GM19239 (cell line): ENCODE measurements around the gene SPP2.

ENCODE experiments used
- DNase-seq: peaks from one replicate; pipeline ENCODE4 v3.0.0; 2011; ENCODE audit warnings: low spot score; ENCODE audit not compliant: insufficient read length
- FAIRE-seq: peaks from 2 replicates; lab custom pipeline; 2011; peaks lifted over from hg19 to GRCh38; lab: Jason Lieb, UNC

SPP2 gene

DNA sequence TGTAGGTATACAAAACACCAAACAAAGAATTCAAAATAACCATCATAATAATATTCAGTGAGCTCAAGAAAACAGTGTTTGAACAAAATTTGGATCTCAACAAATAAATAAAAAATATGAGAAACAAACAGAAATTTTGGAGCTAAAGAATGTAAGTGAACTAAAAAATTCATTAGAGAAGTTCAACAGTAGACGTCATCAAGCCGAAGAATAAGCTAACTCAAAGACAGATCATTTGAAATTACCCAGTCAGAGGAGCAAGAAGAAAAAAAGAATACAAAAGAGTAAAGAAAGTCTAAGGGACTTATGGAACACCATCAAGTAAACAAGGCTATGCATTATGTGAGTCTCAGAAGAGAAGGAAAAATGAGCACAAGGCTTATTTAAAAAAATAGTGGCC, 16.6 kb upstream of the SPP2 start:
- DNase-seq (no peak), FAIRE-seq (no peak)

DNA sequence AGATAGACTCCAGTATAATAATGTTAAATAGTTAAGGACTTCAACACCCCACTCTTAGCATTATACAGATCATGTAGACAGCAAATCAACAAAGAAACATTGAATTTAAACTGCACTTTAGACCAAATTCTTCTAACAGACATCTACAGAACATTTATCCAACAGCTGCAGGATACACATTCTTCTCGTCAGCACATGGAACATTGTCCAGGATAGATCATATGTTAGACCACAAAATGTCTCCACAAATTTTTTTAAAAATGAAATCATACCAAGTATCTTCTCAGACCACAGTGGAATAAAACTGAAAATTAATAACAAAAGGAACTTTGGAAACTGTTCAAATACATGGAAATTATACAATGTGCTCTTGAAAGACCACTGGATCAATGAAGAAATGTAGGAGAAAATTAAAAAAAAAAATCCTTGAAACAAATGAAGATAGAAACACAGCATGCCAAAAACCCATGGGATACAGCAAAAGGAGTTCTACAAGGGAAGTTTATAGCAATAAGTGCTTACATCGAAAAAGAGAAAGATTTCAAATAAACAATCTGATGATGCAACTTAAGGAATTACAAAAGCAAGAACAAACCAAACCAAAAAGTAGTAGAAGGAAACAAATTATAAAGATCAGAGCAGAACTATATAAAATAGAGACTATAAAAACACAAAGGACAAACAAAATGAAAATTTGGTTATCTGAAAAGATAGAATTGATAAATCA, 12.3 kb upstream of the SPP2 start:
- DNase-seq (no peak), FAIRE-seq (no peak)

DNA sequence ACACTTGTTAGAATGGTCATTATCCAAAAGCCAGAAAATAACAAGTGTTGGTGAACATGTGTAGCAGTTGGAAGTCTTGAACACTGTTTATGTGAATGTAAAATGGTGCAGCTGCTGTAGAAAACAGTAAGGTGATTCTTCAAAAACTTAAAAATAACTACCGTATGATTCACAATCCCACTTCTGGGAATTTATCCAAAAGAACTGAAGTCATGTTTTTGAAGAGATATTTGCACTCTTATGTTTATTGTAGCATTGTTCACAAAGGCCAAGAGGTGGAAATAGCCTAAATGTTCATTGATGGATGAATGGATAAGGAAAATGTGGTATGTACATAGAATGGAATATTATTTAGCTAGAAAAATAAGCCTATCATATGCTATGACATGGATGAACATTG, 6.3 kb upstream of the SPP2 start:
- no peak for FAIRE-seq
- no peak for DNase-seq

DNA sequence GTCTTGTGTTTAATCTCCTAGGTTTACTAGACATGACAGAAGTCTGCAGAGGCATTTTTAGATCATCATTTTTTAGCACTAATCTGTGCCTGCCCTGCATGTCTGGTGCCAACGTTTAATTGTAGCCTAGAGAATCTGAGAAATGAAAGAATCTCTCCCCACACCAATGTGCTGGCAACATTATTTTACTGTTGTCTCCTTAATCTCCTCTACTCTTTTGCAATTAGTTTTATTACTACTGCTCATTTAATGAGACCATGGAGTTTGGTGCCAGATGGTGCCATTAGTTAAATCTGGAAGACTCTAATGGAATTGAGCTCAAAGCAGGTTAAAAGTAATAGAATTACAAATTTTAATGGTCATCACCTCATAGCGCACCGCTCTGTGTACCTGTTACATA, 4.0 kb upstream of the SPP2 start:
- no peak for FAIRE-seq
- DNase-seq, result no peak

DNA sequence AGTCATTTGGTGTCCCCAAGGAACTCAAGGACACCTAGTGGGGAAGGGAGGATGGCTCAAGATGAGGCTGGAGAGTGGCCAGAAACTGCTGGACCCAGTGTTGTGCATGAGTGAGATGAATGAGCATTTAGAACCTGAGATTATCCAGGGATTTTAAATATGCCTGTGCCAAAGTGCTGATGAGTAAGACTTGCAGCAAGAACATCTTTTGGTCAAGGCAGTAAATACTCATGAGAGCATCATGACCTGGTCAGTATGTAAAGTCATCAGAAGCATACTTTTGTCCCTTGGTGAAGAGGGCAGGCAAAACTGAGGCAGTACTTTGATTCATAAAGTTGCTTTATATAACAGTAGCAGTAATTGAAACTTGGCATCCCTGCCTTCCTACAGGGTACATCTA, 3.1 kb upstream of the SPP2 start:
- FAIRE-seq (no peak), DNase-seq (no peak)

DNA sequence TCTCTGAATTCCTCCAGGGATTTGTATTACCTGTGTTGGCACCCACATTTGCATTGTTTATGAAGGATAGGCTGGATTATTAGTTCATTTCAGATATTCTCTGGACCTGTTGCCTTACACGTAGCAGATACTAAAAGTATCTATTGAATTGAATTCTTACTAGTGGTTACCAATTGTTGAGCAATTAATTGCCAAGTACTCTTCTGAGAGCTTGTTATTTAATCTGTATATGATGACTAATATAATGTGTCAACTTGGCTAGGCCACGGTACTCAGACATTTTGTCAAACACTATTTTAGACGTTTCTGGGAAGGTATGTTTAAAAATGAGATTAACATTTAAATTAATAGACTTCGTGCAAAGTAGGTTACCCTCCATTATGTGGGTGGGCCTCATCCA, 2.5 kb upstream of the SPP2 start:
- FAIRE-seq, result no peak
- DNase-seq, result no peak

DNA sequence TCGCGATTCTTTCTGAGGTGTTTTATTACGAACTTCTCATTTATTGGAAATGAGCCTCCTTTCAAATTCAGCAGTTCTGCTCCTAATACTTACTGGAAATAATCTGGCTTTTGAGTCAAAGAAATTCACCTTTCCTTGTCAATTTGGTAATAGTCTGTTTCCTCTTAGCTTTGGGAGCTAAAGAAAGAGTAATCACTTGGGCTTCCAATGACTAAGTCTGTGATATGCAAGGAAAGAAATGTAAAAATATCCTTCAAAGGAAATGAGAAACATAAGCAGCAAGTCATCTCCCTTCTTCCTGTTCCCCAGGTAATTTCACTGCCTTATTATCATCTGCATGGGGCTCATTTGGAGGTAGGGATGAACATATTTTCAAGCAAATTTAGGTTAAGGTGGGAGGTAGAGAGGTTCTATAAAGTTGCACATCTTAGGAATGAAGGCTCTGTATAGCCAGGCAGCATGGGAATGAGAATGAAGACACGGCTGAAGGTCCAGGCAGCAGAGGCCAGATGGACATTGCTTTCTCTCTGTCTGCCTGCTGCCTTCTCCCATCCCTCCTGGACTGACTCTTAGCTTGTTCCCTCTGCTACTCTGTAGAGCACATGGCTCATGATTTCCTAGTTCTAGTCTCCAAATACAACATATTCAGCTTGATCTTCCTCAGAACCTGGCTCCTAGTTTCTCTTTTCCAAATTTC, 1.0 kb downstream of the SPP2 start:
- FAIRE-seq, result no peak
- DNase-seq, result no peak

DNA sequence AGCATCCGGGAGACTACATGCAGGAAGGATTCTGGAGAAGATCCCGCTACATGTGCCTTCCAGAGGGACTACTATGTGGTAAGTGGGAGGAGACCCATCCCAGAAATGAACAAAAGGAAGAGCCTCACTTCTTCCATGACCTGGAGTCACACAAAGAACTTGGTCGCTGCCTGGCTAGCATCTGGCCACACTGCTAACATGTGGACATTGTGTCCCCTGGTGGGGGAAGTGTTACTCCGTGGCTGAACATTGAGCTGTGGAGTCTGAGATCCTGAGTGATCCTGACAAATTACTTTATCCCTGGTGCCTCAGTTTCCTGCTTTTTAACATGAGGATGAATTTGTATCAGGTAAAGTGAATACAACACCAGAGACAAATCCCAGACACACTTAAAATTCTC, 8.4 kb downstream of the SPP2 start:
- FAIRE-seq (no peak), DNase-seq (no peak)

DNA sequence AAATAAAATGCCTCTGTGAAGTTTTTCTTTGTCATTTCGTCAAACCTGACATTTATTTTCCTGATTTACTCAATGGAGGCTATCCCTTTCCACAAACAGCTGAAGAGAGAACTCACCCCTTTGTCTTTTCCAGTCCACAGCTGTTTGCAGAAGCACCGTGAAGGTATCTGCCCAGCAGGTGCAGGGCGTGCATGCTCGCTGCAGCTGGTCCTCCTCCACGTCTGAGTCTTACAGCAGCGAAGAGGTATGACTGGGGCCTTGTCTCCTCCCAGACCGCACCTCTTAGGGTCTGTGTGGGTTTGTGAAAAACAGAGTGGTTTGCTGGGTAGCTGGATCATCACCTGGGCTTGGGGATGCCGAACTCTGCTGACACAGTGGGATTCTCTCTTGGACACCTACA, 9.7 kb downstream of the SPP2 start:
- no peak for DNase-seq

DNA sequence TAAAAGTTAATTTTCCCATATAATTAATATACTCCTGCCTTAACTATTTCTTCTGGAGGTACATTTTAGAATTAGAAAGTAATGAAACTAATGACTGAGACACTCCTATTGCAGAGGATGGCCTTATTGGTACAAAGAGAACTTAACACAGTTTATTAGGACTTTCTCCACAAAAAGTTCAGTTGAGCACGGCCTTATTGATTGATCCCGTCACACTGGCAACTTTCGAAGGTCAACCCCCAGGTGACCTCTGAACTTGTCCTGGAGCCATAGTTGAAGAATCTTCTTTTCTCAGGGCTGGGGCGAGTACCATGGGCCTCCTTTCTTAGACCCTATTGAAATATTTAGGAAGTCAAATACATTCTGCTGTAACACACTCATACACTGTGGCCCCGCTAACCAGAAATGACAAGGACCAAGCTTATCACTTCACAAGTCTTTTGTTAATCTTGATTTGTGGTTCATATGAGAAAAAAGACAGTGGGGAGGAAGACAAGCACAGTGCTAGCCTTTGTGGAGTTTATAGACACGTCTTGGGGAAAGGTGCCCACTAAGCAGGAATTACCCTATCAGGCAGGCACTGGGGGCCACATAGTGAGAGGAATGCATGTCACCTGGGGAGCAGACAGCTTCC, 11.2 kb downstream of the SPP2 start:
- DNase-seq, result no peak
- FAIRE-seq, result no peak

More for the DNA sequence above, 9.7 kb downstream of the SPP2 start:
- FAIRE-seq, result no peak

DNA sequence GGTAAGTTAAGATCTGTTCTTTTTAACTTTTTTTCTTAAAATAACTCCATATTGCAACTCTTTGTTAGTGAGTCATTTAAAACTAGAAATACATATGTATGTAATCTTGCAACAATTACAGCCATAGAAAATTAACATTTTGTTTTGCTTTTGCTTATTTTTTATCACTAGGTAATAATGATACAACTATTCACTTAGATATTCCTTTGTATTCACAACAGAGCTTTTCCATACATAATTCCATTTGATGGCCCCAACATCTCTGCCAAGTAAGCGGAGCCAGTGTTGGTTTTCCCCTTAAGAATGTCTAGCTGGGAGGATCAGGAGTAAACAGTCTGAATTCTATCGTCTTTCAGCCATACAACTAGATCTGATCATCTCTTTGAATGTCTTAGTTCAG, 16.1 kb downstream of the SPP2 start:
- FAIRE-seq, result no peak
- DNase-seq, result no peak

DNA sequence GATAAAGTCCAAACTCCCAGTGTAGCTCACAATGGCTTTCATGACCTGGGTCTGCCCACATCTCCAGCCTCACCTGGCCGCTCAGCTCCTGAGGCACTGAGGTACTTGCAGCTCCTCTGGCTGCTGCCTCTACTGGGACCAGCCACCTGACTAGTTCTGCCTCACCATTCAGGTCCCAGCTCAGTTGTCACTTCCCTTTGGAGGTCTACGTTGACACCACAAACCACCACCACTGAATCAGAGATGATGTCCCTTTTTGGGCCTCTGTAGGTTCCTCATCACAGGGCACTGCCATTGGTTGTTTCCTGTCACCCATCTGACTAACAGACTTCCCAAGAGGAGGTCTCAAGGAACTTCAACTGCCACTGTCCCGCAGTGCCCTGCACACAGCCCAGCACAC, 21.2 kb downstream of the SPP2 start:
- DNase-seq (no peak), FAIRE-seq (no peak)

DNA sequence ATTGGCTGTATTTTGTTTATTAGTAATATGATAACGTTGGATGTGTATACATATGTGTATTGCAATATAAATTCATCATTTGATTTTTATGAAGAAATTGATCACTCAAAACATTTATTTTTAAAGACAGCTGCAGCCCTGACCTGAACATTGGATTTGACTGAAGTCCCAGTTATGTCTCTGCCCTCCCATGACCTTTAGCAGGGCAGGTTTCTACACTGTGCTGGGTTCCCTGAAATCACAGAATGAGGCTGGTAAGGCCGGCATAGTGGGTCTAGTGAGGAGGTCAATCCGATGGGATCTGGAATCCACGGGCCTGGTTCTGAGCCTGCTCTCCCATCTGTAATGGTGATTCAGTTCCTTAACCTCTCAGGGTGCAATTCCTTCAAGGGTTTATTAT, 22.0 kb downstream of the SPP2 start:
- DNase-seq (no peak), FAIRE-seq (no peak)

DNA sequence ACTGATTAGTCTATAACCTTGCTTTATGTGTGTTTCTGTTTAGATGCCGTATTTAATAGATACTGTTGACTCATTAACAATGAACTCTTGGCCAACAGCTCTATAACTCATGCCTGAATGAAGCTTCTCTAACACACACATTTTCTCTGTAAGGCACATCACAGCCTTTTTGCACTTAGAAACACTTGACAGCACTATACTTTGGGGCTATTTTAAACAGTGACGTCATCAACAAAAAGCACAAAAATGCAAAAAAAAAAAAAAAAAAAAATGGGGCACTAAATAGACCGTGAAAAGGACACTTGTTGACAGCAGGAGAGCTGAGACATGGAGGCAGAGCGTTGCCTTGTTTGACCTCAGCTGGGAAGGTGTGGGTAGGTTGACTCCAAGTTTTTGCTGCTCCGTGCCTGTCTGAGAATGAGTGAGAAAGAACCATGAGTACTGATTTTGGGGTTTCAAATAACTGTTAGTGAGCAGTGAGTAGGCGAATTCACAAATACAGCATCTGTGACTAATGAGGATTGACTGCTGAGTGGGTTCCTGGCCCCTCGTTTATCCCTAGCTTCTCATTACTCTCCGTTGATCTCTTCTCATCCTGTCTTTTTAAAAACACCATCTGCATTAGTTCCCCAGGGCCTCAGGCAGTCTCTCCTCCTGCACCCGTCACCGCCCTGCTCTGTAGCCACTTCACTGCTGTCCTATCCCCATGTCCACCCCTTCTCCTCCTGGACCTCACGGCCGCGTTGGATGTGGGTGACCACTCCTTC, 24.4 kb downstream of the SPP2 start:
- DNase-seq (no peak), FAIRE-seq (no peak)

DNA sequence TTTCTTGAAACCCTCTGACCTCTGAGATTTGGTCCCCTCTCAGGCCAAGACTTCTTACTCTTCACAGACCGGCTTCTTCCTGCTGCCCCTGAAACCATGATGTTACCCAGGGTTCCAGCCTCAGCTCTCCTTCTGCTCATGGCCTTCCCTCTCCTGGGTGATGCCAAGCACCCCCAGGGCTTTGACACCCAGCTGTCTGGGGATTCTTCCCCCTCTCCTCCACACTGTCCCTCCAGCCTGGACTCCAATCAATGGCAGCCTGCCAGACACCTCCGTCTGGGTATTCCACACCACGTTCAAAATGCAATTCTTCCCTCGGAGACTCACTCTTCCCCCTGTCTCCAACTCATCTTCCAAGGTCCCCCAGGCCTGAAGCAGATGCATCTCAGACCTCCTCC, 25.0 kb downstream of the SPP2 start:
- FAIRE-seq (no peak), DNase-seq (no peak)

DNA sequence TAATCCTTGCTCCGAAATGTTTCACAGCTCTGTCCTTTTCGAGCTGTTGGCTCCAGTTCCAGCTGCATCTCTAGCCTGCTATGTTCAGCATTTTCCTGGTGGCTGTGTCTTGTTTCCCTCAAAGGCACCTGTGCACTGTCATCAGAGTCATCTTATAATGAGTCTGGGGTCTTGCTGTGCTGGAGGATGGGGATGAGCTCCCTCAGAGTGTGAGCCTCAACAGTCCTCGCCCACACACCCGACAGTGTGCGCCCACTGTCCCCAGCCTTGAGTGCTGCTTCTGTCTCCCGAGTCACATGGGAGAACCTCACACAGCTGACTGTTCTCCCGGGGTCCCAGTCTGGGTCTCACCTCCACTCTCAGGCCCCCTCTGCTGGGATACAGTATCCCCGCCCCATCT, 25.4 kb downstream of the SPP2 start:
- DNase-seq (no peak), FAIRE-seq (no peak)

DNA sequence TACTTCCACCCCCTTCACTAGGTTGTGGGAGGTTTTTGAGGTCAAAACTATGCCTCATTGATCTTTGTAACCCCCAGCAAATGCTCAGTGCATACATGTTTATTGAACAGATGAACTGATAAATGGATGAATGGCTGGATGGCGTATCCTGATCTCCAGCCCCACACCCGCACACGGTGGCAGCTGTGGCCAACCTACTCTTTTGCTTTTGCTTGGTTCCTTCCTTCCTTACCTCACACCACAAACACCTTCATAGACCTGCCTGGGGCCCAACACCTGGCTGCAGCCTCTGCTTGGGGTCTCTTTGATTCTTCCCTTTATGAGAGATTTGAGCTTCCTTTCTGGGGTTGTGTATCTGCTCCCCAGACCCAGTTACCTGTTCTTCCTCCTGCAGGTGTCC, 25.9 kb downstream of the SPP2 start:
- FAIRE-seq (no peak), DNase-seq (no peak)

DNA sequence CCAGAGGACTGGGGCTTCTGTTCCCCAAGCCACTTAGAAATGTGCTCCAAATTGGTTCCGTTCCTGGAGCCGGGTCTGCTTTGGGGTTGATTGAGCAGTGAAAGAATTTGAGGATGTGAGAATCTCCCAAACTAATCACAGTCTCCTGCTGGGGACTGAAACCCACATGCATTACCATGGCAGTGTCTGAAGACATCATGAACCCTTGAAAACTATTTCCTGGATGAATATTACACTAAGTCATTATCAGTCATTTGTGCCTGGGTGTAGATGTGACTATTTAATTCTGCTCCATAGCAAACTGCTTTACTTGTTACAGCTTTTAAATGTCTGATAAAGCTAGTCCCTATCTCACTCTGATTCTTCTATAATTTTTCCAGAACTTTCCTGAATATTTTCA, 27.6 kb downstream of the SPP2 start:
- DNase-seq (no peak), FAIRE-seq (no peak)

DNA sequence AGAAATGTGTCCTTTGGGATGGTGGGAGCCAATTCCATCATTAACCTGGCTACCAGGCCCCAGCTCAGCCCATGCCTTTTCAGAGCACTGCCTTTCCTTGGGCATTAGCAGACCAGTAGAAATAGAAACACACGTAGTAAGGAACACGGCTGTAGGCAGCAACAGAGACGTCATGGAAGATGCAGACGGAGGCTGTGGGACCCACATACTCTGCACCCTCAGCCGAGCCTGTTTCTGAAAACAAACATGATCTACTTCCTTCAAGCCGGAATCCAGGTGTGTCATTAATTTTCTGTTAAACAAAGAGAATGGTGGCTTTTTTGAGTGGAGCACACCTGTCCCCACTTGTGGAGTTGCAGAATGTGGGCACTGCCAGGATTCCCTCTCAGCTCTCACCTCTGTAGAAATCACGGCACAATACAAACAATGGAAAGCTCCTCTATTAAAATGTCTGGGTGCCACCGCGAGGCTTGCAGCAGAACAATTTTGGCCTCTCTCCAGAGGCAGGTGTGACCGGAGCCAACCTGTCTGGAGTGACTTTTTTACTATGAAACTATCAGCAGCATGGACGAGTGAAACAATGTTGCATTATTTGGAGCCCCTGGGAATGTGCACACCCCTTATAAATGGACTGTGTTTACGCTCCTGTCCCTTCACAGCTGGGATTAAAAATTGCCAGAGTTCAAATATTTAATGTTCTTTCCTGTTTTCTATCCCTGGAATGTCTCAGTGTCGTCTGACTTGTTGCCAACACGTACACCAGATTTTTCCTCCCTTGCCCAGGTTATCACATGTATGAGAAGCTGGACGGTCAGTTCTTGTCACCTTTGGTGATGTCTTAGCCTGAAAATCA, 31.7 kb downstream of the SPP2 start:
- DNase-seq (no peak), FAIRE-seq (no peak)
